Astrocyte (in vitro differentiated cells and primary cell): ENCODE measurements around the gene ARHGEF10L. TPM values are rescaled to one million over a fixed set of nuclear protein-coding genes. Genes with fewer than 3 reads are reported as not detected.

Source experiments
- DNase-seq: peaks from one replicate; pipeline ENCODE4 v3.0.0-alpha.2; 2010; ENCODE audit warnings: low read depth
- FAIRE-seq: peaks from 2 replicates; lab custom pipeline; 2011; peaks lifted over from hg19 to GRCh38; lab: Jason Lieb, UNC
- H2AFZ ChIP-seq: 2 replicates; pipeline ENCODE4 v1.6.0; 2012; ENCODE audit warnings: low read depth, low read length, inconsistent platforms
- H3K27ac ChIP-seq: 2 replicates; pipeline ENCODE4 v1.5.1; 2011; ENCODE audit warnings: low read depth, low read length, inconsistent platforms
- H3K27me3 ChIP-seq: 2 replicates; pipeline ENCODE4 v1.6.0; 2011; ENCODE audit warnings: low read length, inconsistent platforms; ENCODE audit not compliant: insufficient read depth
- H3K36me3 ChIP-seq: 2 replicates; pipeline ENCODE4 v1.5.1; 2011; ENCODE audit warnings: low read length, inconsistent platforms; ENCODE audit not compliant: insufficient read depth
- H3K4me1 ChIP-seq: 2 replicates; pipeline ENCODE4 v1.5.1; 2011; ENCODE audit warnings: low read length, inconsistent platforms; ENCODE audit not compliant: insufficient read depth
- H3K4me2 ChIP-seq: 2 replicates; pipeline ENCODE4 v1.6.0; 2012; ENCODE audit warnings: low read length, inconsistent platforms
- H3K4me3 ChIP-seq: 2 replicates; pipeline ENCODE4 v1.5.1; 2011; ENCODE audit warnings: low read depth, mild to moderate bottlenecking, low read length, inconsistent platforms; ENCODE audit not compliant: insufficient read depth
- H3K79me2 ChIP-seq: 2 replicates; pipeline ENCODE4 v1.6.0; 2012; ENCODE audit warnings: mild to moderate bottlenecking, low read length, inconsistent platforms; ENCODE audit not compliant: insufficient read depth
- H3K9ac ChIP-seq: 2 replicates; pipeline ENCODE4 v1.6.0; 2012; ENCODE audit warnings: mild to moderate bottlenecking, low read length, inconsistent platforms
- H3K9me3 ChIP-seq: 2 replicates; pipeline ENCODE4 v1.5.1; 2012; ENCODE audit warnings: low read depth, mild to moderate bottlenecking, low read length, inconsistent platforms; ENCODE audit not compliant: insufficient read depth
- H4K20me1 ChIP-seq: 2 replicates; pipeline ENCODE4 v1.6.0; 2012; ENCODE audit warnings: low read length, inconsistent platforms; ENCODE audit not compliant: insufficient read depth
- H3K27ac Mint-ChIP-seq: one replicate; pipeline ENCODE4 v1.8.0; 2021; ENCODE audit warnings: mild to moderate bottlenecking, mixed read lengths; ENCODE audit not compliant: unreplicated experiment
- H3K27me3 Mint-ChIP-seq: one replicate; pipeline ENCODE4 v1.8.0; 2021; ENCODE audit warnings: low read depth, mixed read lengths; ENCODE audit not compliant: unreplicated experiment
- H3K36me3 Mint-ChIP-seq: one replicate; pipeline ENCODE4 v1.8.0; 2021; ENCODE audit warnings: low read depth, mixed read lengths; ENCODE audit not compliant: unreplicated experiment
- H3K4me1 Mint-ChIP-seq: one replicate; pipeline ENCODE4 v1.8.0; 2021; ENCODE audit warnings: low read depth, mixed read lengths; ENCODE audit not compliant: unreplicated experiment
- H3K4me3 Mint-ChIP-seq: one replicate; pipeline ENCODE4 v1.8.0; 2021; ENCODE audit warnings: mild to moderate bottlenecking, moderate library complexity, mixed read lengths; ENCODE audit not compliant: unreplicated experiment
- H3K9me3 Mint-ChIP-seq: one replicate; pipeline ENCODE4 v1.8.0; 2021; ENCODE audit warnings: mild to moderate bottlenecking, mixed read lengths; ENCODE audit not compliant: unreplicated experiment
- EZH2 ChIP-seq: IDR thresholded peaks from 2 replicates; pipeline ENCODE4 v1.6.1; 2012; ENCODE audit warnings: mild to moderate bottlenecking, low read length, inconsistent platforms; ENCODE audit not compliant: insufficient read depth
- total RNA-seq: library from RNA; stranded (reverse); gene quantifications from 2 replicates; pipeline ENCODE4 v1.2.1, GENCODE V29; 2021
- TF ChIP-seq, protein P1 (sequence below): IDR thresholded peaks from 2 replicates; pipeline ENCODE4 v1.5.1; 2011; ENCODE audit warnings: low read depth, mild to moderate bottlenecking, inconsistent platforms, low read length, moderate library complexity; ENCODE audit not compliant: insufficient read depth

Gene ARHGEF10L
- total RNA-seq, 1 donor from 2014 or later, result 14.2 TPM

DNA sequence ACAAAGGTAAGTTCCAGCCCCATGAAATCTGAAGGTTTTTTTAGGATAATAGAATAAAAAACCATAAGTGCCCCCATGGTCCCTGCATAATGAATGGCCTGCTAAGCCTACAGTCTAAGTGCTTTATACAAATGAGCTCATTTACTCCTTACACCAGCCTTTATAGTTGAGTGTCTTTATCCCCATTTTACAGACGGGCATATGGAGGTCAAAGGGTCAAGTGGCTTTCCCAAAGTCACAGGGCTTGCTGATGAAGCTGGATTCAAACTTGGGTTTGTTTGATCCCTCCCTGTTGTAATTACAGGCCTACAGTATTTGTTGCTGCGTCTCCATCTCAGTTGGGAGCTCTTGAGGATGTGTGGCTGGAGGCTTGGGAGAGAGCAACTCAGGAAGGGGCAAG lies 28.3 kb upstream of the ARHGEF10L start:
- H3K9me3 ChIP-seq, result no peaks in the 10 kb centered on the region
- peaks cover 21% of the 10 kb centered on the region for H3K27me3 Mint-ChIP-seq
- H3K9ac ChIP-seq, result no peak overlapping the region
- no peak overlapping the region for H3K27ac ChIP-seq
- TF ChIP-seq, protein P1, sequence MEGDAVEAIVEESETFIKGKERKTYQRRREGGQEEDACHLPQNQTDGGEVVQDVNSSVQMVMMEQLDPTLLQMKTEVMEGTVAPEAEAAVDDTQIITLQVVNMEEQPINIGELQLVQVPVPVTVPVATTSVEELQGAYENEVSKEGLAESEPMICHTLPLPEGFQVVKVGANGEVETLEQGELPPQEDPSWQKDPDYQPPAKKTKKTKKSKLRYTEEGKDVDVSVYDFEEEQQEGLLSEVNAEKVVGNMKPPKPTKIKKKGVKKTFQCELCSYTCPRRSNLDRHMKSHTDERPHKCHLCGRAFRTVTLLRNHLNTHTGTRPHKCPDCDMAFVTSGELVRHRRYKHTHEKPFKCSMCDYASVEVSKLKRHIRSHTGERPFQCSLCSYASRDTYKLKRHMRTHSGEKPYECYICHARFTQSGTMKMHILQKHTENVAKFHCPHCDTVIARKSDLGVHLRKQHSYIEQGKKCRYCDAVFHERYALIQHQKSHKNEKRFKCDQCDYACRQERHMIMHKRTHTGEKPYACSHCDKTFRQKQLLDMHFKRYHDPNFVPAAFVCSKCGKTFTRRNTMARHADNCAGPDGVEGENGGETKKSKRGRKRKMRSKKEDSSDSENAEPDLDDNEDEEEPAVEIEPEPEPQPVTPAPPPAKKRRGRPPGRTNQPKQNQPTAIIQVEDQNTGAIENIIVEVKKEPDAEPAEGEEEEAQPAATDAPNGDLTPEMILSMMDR, result no peak
- no peak for TF ChIP-seq EZH2
- no peaks in the 10 kb centered on the region for H4K20me1 ChIP-seq
- H3K36me3 Mint-ChIP-seq, result no peaks in the 10 kb centered on the region
- DNase-seq (no peak), FAIRE-seq (no peak)
- no peak overlapping the region for H3K4me3 ChIP-seq
- H3K4me1 Mint-ChIP-seq, result no peaks in the 10 kb centered on the region
- no peaks in the 10 kb centered on the region for H3K4me1 ChIP-seq
- peaks cover 2% of the 10 kb centered on the region for H3K27me3 ChIP-seq
- no peaks in the 10 kb centered on the region for H3K79me2 ChIP-seq
- no peak overlapping the region for H3K4me2 ChIP-seq
- no peaks in the 10 kb centered on the region for H3K36me3 ChIP-seq
- no peak overlapping the region for H2AFZ ChIP-seq
- H3K4me3 Mint-ChIP-seq, result no peak overlapping the region
- H3K27ac Mint-ChIP-seq, result no peak overlapping the region
- H3K9me3 Mint-ChIP-seq, result no peaks in the 10 kb centered on the region

DNA sequence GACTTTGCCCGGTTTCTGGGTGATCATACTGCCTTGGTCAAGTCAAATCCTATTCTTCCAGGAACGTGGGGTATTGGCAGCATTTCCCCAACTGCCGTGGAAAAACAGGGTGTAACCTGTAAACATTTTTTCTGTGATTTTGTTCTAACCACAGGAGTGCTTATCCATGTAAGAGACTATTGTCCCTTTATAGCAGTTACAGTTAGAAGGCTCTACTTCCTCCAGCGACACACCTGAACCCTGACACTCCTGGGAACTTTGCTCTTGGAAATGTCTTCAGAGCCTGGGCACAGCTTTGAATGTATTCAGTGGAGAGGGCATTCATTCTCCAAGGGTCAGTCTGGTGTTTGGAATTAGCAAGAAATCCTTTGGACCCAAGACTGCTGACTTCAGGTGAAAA lies 26.4 kb upstream of the ARHGEF10L start:
- Mint-ChIP-seq H3K27me3 (peaks cover 34% of the 10 kb centered on the region), H3K9me3 (no peaks in the 10 kb centered on the region), H3K27ac (no peak overlapping the region), H3K36me3 (no peaks in the 10 kb centered on the region), H3K4me1 (no peaks in the 10 kb centered on the region), H3K4me3 (no peak overlapping the region)
- no peaks in the 10 kb centered on the region for H3K79me2 ChIP-seq
- H3K27ac ChIP-seq, result no peak overlapping the region
- H3K4me2 ChIP-seq, result no peak overlapping the region
- H3K27me3 ChIP-seq, result peaks cover 2% of the 10 kb centered on the region
- no peaks in the 10 kb centered on the region for H3K36me3 ChIP-seq
- DNase-seq (no peak), FAIRE-seq (no peak)
- no peak overlapping the region for H3K9ac ChIP-seq
- H4K20me1 ChIP-seq, result no peaks in the 10 kb centered on the region
- no peak overlapping the region for H3K4me3 ChIP-seq
- H3K9me3 ChIP-seq, result no peaks in the 10 kb centered on the region
- H2AFZ ChIP-seq, result no peak overlapping the region
- no peaks in the 10 kb centered on the region for H3K4me1 ChIP-seq
- TF ChIP-seq EZH2, result no peak
- TF ChIP-seq, protein P1, result no peak

DNA sequence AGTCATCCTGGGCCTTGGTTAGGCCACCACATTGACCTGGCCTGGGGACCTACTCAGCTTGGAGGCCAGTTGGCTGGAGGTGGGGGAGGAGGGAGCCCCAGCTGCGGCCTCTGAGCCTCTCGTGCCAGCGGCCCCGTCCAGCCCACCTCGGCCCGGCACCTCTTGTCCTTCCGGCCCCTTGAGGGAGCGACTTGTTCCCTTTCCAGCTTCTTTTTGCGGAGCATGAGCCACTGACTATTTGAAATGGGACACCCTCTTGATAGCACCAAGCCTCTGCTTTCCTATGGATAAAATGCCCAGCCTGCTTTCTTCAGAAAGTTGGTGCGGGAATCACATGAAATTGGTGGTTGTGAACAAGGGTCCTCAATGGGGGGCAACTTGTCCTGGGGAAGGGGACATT lies 24.7 kb upstream of the ARHGEF10L start:
- TF ChIP-seq EZH2, result no peak
- TF ChIP-seq, protein P1, result no peak
- DNase-seq, result no peak

More for the DNA sequence above, 24.7 kb upstream of the ARHGEF10L start:
- no peaks in the 10 kb centered on the region for H3K36me3 Mint-ChIP-seq
- Histone ChIP-seq H3K4me2 (no peak overlapping the region), H3K27ac (no peak overlapping the region), H4K20me1 (no peaks in the 10 kb centered on the region), H3K36me3 (no peaks in the 10 kb centered on the region), H3K4me1 (no peaks in the 10 kb centered on the region), H3K27me3 (peaks cover 2% of the 10 kb centered on the region), H3K79me2 (no peaks in the 10 kb centered on the region), H3K9ac (no peak overlapping the region), H3K9me3 (no peaks in the 10 kb centered on the region), H2AFZ (no peak overlapping the region), H3K4me3 (no peak overlapping the region)
- no peaks in the 10 kb centered on the region for H3K9me3 Mint-ChIP-seq
- H3K27ac Mint-ChIP-seq, result no peak overlapping the region
- H3K4me3 Mint-ChIP-seq, result no peak overlapping the region
- no peak for FAIRE-seq
- H3K27me3 Mint-ChIP-seq, result peaks cover 35% of the 10 kb centered on the region
- H3K4me1 Mint-ChIP-seq, result no peaks in the 10 kb centered on the region
